ENCODE data around the gene ALG6. TPM values are rescaled to one million over a fixed set of nuclear protein-coding genes. Genes with fewer than 3 reads are reported as not detected.
"Not testable (repeated sequence)": the region's sequence is repeated elsewhere in the genome, so short reads cannot be mapped to it uniquely, and the experiment has no call there.

The ALG6 gene
- total and polyA plus RNA-seq, 2 experiments from 2014 or later: 8.4 to 14.3 TPM

- H3K27me3 ChIP-seq (replicated peaks; ENCODE audit: insufficient read depth): peaks cover 32% of the 10 kb centered on the region
- no peak overlapping the region for H2AFZ ChIP-seq
- no peak overlapping the region for H3K4me2 ChIP-seq (ENCODE audit: unreplicated experiment)
- H3K36me3 ChIP-seq (ENCODE audit: low read depth): no peaks in the 10 kb centered on the region
- no peak overlapping the region for H3K9ac ChIP-seq
- no peak for TF ChIP-seq EZH2 (IDR thresholded peaks at IDR 0.05; ENCODE audit: insufficient read depth, poor library complexity, severe bottlenecking)
- no peak for TF ChIP-seq EZH2phosphoT487 (IDR thresholded peaks at IDR 0.05; ENCODE audit: insufficient read depth, low read depth)
- no peaks in the 10 kb centered on the region for H3K9me2 ChIP-seq (ENCODE audit: insufficient read depth)
- H3K27ac ChIP-seq: no peak overlapping the region
- H3K4me1 ChIP-seq (ENCODE audit: insufficient read depth): no peaks in the 10 kb centered on the region
- in situ Hi-C loops (cut with MboI): no loop called here
- no peaks in the 10 kb centered on the region for H3F3A ChIP-seq (ENCODE audit: insufficient read depth)
- H3K9me3 ChIP-seq (ENCODE audit: low read depth): no peaks in the 10 kb centered on the region
- H3K79me2 ChIP-seq (ENCODE audit: insufficient read depth): no peaks in the 10 kb centered on the region
- 27 to 30% methylated on average over 2 of the region's 2 CpGs for WGBS, 2 experiments (ENCODE audit: low coverage in 1 of 2, low lambda C conversion rate in 2 of 2, missing lambda C conversion rate in 2 of 2)
- no peaks in the 10 kb centered on the region for H4K20me1 ChIP-seq (ENCODE audit: insufficient read depth)
- no peak for DNase-seq
- no peak overlapping the region for H3K4me3 ChIP-seq
These were observed 14.7 kb upstream of the ALG6 start for GRCh38 chr1:63352736-63353135.

- H3K9ac ChIP-seq; H3F3A ChIP-seq (ENCODE audit: insufficient read depth); H3K36me3 ChIP-seq (ENCODE audit: low read depth); H3K4me1 ChIP-seq (ENCODE audit: insufficient read depth); H3K9me2 ChIP-seq (ENCODE audit: insufficient read depth); in situ Hi-C loops (cut with MboI); H2AFZ ChIP-seq; H4K20me1 ChIP-seq (ENCODE audit: insufficient read depth); H3K9me3 ChIP-seq (ENCODE audit: low read depth); H3K27ac ChIP-seq; DNase-seq; H3K4me2 ChIP-seq (ENCODE audit: unreplicated experiment); H3K79me2 ChIP-seq (ENCODE audit: insufficient read depth); H3K4me3 ChIP-seq: not testable (repeated sequence)
- WGBS, 2 experiments (ENCODE audit: low coverage in 1 of 2, low lambda C conversion rate in 2 of 2, missing lambda C conversion rate in 2 of 2): 39 to 42% methylated on average over 2 of the region's 2 CpGs
- H3K27me3 ChIP-seq (replicated peaks; ENCODE audit: insufficient read depth): peaks cover 32% of the 10 kb centered on the region
These were observed 11.2 kb upstream of the ALG6 start for GRCh38 chr1:63356234-63356633.

GRCh38 chr1:63359561-63359960 lies 7.9 kb upstream of the ALG6 start:
- no peaks in the 10 kb centered on the region for H3K36me3 ChIP-seq (ENCODE audit: low read depth)
- no peaks in the 10 kb centered on the region for H3K4me1 ChIP-seq (ENCODE audit: insufficient read depth)
- no peaks in the 10 kb centered on the region for H3K79me2 ChIP-seq (ENCODE audit: insufficient read depth)
- no peaks in the 10 kb centered on the region for H4K20me1 ChIP-seq (ENCODE audit: insufficient read depth)
- in situ Hi-C loops (cut with MboI): no loop called here
- no peaks in the 10 kb centered on the region for H3F3A ChIP-seq (ENCODE audit: insufficient read depth)
- WGBS, 2 experiments (ENCODE audit: low coverage in 1 of 2, low lambda C conversion rate in 2 of 2, missing lambda C conversion rate in 2 of 2): 65 to 69% methylated on average over 5 of the region's 5 CpGs
- no peak overlapping the region for H2AFZ ChIP-seq
- DNase-seq: no peak
- H3K27ac ChIP-seq: no peak overlapping the region
- no peak overlapping the region for H3K4me3 ChIP-seq
- no peaks in the 10 kb centered on the region for H3K9me2 ChIP-seq (ENCODE audit: insufficient read depth)
- H3K9ac ChIP-seq: no peak overlapping the region
- peaks cover 7% of the 10 kb centered on the region for H3K27me3 ChIP-seq (replicated peaks; ENCODE audit: insufficient read depth)
- TF ChIP-seq EZH2 (IDR thresholded peaks at IDR 0.05; ENCODE audit: insufficient read depth, poor library complexity, severe bottlenecking): no peak
- H3K9me3 ChIP-seq (ENCODE audit: low read depth): no peaks in the 10 kb centered on the region
- no peak overlapping the region for H3K4me2 ChIP-seq (ENCODE audit: unreplicated experiment)

GRCh38 chr1:63362073-63362472 lies 5.4 kb upstream of the ALG6 start:
- in situ Hi-C loops (cut with MboI): no loop called here
- H3K79me2 ChIP-seq (ENCODE audit: insufficient read depth): no peaks in the 10 kb centered on the region
- H2AFZ ChIP-seq: no peak overlapping the region
- no peaks in the 10 kb centered on the region; the same call in 1 of the 2 replicates for H3F3A ChIP-seq (ENCODE audit: insufficient read depth)
- TF ChIP-seq EZH2 (IDR thresholded peaks at IDR 0.05; ENCODE audit: insufficient read depth, poor library complexity, severe bottlenecking): no peak
- no peak for TF ChIP-seq EZH2phosphoT487 (IDR thresholded peaks at IDR 0.05; ENCODE audit: insufficient read depth, low read depth)
- H3K9me2 ChIP-seq (ENCODE audit: insufficient read depth): no peaks in the 10 kb centered on the region
- WGBS, 2 experiments (ENCODE audit: low coverage in 1 of 2, low lambda C conversion rate in 2 of 2, missing lambda C conversion rate in 2 of 2): 47 to 79% methylated on average over 1 of the region's 1 CpG
- no peaks in the 10 kb centered on the region; the same call in 1 of the 2 replicates for H3K27me3 ChIP-seq (replicated peaks; ENCODE audit: insufficient read depth)
- H3K36me3 ChIP-seq (ENCODE audit: low read depth): no peaks in the 10 kb centered on the region
- H3K27ac ChIP-seq: no peak overlapping the region
- no peak overlapping the region for H3K9ac ChIP-seq
- no peaks in the 10 kb centered on the region for H3K9me3 ChIP-seq (ENCODE audit: low read depth)
- H3K4me2 ChIP-seq (ENCODE audit: unreplicated experiment): no peak overlapping the region
- no peak for DNase-seq
- no peaks in the 10 kb centered on the region for H3K4me1 ChIP-seq (ENCODE audit: insufficient read depth)
- no peak overlapping the region for H3K4me3 ChIP-seq
- H4K20me1 ChIP-seq (ENCODE audit: insufficient read depth): no peaks in the 10 kb centered on the region

- TF ChIP-seq EZH2phosphoT487 (IDR thresholded peaks at IDR 0.05; ENCODE audit: insufficient read depth, low read depth): no peak
- no peak for DNase-seq
- Histone ChIP-seq H3K36me3 (ENCODE audit: low read depth) (no peaks in the 10 kb centered on the region), H3K27ac (no peak overlapping the region), H3K9ac (no peak overlapping the region), H3F3A (ENCODE audit: insufficient read depth) (no peaks in the 10 kb centered on the region; the same call in 1 of the 2 replicates), H3K4me2 (ENCODE audit: unreplicated experiment) (no peak overlapping the region), H3K79me2 (ENCODE audit: insufficient read depth) (no peaks in the 10 kb centered on the region), H3K9me2 (ENCODE audit: insufficient read depth) (no peaks in the 10 kb centered on the region), H4K20me1 (ENCODE audit: insufficient read depth) (no peaks in the 10 kb centered on the region), H2AFZ (no peak overlapping the region), H3K4me1 (ENCODE audit: insufficient read depth) (no peaks in the 10 kb centered on the region), H3K9me3 (ENCODE audit: low read depth) (no peaks in the 10 kb centered on the region), H3K4me3 (no peak overlapping the region), H3K27me3 (replicated peaks; ENCODE audit: insufficient read depth) (no peaks in the 10 kb centered on the region; the same call in 1 of the 2 replicates)
- in situ Hi-C loops (cut with MboI): no loop called here
- 47 to 59% methylated on average over 1 of the region's 1 CpG for WGBS, 2 experiments (ENCODE audit: low coverage in 1 of 2, low lambda C conversion rate in 2 of 2, missing lambda C conversion rate in 2 of 2)
These were observed 4.8 kb upstream of the ALG6 start for GRCh38 chr1:63362578-63362977.
